Left ventricle myocardium superior (tissue), 1 donor: ENCODE measurements around the gene CHST8. TPM values are rescaled to one million over a fixed set of nuclear protein-coding genes. Genes with fewer than 3 reads are reported as not detected.

ENCODE experiments used
- ATAC-seq: fragments of 200-7000 bp; cut with Tn5 transposase; one replicate; pipeline ENCODE4 v1.9.1; 2020; ENCODE audit warnings: mild to moderate bottlenecking, moderate library complexity
- DNase-seq: peaks from one replicate; pipeline ENCODE4 v3.0.0-alpha.2; 2020
- intact Hi-C: fragments of 100-400 bp; cut with micrococcal nuclease; formaldehyde crosslinking; loops from one replicate; pipeline ENCODE4 v1.11.0; 2022
- total RNA-seq: library from RNA; stranded (reverse); fragmentation: NEBNext Ultra II Directional; extraction: Animal tissue kit (Norgen Biotek cat#: 25700); gene quantifications from one replicate; pipeline ENCODE4 v1.2.1, GENCODE V29; 2021
- donor health status: DM: no; HTN: yes; CAD: no; lungs with severe emphysema.

The CHST8 gene
- total RNA-seq, 1 donor from 2014 or later: not detected

DNA sequence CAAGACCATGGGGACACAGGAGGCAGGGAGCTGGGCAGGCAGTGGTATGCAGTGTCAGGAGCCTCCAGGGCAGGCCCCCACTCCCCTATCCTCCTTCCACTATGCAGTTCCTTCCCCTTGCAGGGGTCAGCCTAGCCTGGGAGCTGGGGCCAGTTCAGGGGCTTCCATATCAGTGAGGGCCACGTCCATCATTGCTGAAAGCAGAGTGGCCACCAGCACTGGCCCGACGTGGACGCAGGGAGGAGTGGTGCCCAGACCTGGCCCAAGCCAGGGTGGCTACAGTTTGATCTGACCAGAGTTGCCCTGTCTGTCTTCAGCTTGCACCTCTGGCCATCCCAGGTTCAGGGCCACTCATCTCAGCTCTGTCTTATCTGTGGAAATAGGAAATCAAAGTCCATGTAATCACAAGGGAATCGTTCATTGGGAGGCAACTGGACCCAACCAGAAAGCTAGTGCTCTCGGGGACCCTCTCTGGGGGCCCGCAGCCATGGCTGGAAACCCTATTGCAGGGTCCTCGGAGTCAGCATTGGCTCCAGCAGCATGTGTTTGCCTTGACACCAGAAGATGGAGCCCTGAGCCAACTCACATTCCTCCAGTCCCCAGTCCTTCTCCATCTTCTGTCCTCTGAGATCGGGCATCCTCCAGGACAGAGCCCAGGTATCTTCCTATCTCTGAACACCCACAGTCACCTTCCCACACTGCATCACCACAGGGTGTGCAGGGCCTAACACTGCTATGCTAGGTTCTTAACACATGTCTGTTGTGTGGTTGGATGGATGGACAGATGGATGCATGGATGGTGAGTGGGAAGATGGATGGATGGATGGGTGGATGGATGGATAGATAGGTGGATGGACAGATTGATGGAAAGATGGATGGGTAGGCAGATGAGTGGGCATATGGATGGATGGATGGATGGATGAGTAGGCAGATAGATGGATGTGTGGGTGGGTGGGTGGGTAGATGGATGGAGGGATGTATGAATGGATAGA, 99.2 kb downstream of the CHST8 start:
- intact Hi-C loops: no loop called here
- DNase-seq (no peak), ATAC-seq (no peak)

DNA sequence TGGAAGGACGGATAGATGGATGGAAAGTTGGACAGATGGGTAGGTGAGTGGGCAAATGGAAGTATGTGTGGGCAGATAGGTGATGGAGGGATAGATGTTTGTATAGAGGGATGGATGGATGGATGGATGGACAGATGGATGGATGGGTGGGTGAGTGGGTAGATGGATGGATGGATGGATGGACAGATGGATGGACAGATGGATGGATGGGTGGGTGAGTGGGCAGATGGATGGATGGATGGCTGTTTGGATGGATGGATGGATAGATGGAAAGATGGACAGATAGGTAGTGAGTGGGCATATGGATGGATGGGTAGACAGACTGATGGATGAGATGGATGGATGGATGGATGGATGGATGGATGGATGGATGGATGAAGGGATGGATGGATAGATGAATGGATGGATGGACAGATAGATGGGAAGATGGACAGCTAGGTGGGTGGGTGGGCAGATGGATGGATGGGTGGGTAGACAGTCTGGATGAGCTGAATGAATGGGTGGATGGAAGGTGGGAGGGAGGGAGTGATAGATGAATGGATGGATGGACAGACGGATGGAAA, 100.1 kb downstream of the CHST8 start:
- DNase-seq (no peak), ATAC-seq (no peak)
- intact Hi-C loops: no loop called here

DNA sequence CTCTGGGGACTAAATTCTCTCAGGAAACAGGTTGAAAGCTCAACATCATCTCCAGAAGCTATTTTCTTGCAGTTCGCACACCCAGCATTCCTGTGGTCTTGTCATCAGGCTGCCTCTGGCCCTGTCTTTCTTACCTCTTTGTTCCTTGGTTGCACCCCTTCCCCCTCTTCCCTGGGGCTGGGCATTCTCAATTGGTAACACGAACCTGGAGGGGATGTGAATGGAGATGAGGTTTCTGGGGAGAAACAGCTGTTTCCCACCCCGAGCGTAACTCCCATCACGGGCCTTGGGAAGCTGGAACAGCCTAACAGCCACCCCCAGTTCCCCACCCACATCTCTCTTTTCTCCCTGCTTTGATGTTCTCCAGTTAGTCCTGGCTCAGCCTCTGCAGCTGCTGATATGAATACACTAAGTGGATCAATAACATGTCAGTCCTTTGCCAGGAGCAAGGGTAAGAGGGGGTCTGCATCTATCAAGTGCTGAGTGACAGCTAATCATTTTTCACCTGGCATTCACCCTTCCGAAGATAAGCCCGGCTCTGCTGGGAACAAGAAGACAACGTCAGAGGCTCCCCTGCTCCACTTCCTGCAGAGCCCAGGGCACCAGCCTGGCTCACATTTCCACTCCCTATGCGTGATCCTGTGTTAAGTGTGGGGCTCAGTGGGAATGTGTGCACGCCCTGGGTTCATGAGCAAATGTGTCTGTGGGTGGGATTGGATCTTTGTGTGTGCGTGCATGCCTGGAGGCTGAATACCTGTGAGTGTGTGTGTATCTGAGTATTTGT, 100.9 kb downstream of the CHST8 start:
- DNase-seq (no peak), ATAC-seq (no peak)
- intact Hi-C loops: no loop called here

DNA sequence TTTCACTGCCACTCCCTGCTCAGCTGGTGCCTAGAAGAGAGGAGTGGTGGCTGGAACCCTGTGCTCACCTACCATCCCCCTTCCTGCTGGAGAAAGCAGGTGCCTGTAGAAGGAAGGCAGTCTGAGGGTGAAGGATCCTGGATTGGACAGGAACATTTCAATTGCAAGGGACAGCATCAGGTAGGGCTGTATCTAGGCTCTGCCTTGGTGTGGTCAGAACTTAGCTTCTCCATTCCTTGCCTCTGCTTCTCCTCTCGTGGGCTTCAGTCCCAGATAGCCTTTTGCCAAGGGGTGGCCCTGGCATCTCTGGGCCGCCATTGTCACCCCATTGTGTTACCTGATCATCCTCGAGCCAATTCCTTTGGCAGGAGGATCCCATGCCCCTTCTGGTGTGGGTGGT, 101.8 kb downstream of the CHST8 start:
- intact Hi-C loops: no loop called here
- DNase-seq: no peak
- ATAC-seq: no peak

- intact Hi-C loops: no loop called here
- ATAC-seq: no peak
- DNase-seq: no peak
Measured at GRCh38 chr19:33724021-33724720, 102.4 kb downstream of the CHST8 start.

- intact Hi-C loops: no loop called here
- no peak for ATAC-seq
- DNase-seq: no peak
Measured at GRCh38 chr19:33724721-33725060, 102.9 kb downstream of the CHST8 start.

GRCh38 chr19:33725567-33725966, 103.8 kb downstream of the CHST8 start:
- ATAC-seq (no peak), DNase-seq (no peak)
- intact Hi-C loops: no loop called here

GRCh38 chr19:33726756-33727155, 105.0 kb downstream of the CHST8 start:
- intact Hi-C loops: no loop called here
- ATAC-seq (no peak), DNase-seq (no peak)

- no peak for ATAC-seq
- DNase-seq: no peak
- intact Hi-C loops: no loop called here
Measured at GRCh38 chr19:33727331-33727998, 105.7 kb downstream of the CHST8 start.

- no peak for DNase-seq
- intact Hi-C loops: no loop called here
- no peak for ATAC-seq
Measured at GRCh38 chr19:33728141-33728540, 106.4 kb downstream of the CHST8 start.

DNA sequence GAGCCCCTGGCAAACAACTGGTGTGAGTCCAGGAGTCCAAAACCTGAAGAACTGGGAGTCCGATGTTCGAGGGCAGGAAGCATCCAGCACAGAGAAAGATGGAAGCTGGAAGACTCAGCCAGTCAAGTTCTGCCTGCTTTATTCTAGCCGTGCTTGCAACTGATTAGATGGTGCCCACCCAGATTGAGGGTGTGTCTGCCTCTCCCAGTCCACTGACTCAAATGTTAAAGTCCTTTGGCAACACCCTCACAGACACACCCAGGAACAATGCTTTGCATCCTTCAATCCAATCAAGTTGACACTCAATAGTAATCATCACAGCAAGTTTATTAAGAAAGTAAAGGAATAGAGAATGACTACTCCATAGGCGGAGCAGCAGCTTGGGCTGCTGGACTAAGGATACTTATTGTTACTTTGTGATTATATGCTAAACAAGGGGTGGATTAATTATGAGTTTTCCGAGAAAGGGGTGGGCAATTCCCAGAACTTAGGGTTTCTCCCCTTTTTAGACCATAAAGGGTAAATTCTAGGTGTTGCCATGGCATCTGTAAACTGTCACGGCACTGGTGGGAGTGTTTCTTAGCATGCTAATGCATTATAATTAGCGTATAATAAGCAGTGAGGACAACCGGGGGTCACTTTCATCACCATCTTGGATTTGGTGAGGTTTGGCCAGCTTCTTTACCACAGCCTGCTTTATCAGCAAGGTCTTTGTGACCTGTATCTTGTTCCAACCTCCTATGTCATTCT, 109.3 kb downstream of the CHST8 start:
- no peak for ATAC-seq
- intact Hi-C loops: no loop called here

GRCh38 chr19:33731881-33732280, 110.1 kb downstream of the CHST8 start:
- ATAC-seq: no peak
- intact Hi-C loops: no loop called here

More for the DNA sequence above, 109.3 kb downstream of the CHST8 start:
- no peak for DNase-seq

DNA sequence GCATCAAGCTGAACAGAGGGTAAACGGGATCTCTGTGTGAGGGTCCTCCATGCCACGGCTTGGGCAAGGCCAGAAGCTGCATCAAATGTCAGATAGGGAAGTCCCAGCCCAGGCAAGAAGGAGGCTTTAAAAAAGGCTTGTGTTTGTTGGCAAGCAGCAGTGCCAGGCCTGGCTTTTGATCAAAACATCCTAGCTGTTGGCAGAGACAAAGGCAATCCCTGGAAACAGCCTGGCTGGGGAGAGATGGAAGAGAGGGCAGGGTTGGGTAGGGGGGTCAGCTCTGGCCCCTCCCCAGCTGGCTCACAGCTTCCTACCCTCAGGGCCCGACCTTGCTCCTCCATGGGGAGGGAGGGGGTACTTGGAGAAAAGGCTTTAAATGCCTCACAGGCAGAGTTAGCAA, 113.2 kb downstream of the CHST8 start:
- intact Hi-C loops: no loop called here
- ATAC-seq: peak; percentile 61
- DNase-seq: peak; percentile 40

More at GRCh38 chr19:33731881-33732280, 110.1 kb downstream of the CHST8 start:
- no peak for DNase-seq

GRCh38 chr19:33736158-33736557, 114.4 kb downstream of the CHST8 start:
- ATAC-seq: no peak
- no peak for DNase-seq
- intact Hi-C loops: no loop called here

DNA sequence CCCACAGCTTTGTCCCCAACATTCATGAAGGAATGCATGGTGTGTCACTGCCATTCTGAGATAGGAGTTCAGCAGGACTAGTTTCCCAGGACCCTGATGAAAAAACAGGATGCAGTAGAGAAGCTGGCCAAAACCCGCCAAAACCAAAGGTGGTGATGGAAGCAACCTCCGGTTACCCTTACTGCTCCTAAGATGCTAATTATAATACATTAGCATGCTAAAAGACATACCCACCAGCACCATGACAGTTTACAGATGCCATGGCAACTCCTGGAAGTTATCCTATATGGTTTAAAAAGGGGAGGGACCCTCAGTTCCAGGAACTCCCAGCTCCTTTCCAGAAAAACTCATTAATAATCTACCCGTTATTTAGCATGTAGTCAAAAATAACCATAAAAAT, 115.0 kb downstream of the CHST8 start:
- ATAC-seq: no peak

DNA sequence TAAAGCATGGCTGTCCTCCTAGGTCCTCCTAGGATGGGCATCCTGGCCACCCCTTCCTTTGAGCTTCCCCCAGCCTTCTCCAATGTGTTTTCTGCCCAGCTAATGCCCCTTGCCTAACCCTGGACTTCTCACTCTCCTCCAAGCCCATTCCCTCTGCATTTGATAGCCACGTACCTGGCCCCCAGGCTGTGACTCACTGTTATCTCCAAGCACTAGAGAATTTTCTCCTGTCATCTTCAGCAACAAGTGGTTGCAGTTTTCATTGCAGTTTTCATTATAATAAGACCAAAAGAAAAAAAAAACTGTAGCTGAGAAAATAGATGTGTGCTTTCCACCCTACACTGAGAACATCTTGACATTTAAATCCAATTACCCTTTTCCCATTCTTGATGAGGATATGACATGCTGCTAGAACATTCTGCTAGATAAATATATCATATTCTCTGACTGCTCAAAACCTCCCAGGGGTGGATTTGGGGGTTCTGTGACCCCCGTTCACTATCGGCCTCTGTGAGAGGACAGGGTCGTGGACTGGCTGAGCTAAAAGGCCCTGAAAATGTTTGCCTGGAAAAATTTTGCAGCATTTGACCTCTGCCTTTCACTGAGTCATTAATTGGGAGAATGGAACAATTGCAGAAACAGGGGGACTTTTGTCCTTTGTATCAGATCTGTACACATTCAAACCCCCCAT, 116.1 kb downstream of the CHST8 start:
- DNase-seq (no peak), ATAC-seq (no peak)
- intact Hi-C loops: no loop called here

More for the DNA sequence above, 115.0 kb downstream of the CHST8 start:
- intact Hi-C loops: no loop called here
- no peak for DNase-seq

- peak; percentile 29 for ATAC-seq
- DNase-seq: no peak
- intact Hi-C loops: no loop called here
Measured at GRCh38 chr19:33740811-33741396, 119.2 kb downstream of the CHST8 start.
